DOHH2 (cell line): ENCODE measurements around the gene RLN3.

Experiments used
- EZH2phosphoT487 ChIP-seq: fragments of 200-600 bp; sonication (generic); IDR thresholded peaks from 2 replicates; pipeline ENCODE4 v1.6.1; 2017; ENCODE audit warnings: borderline replicate concordance, mild to moderate bottlenecking, antibody characterized with exemption, low read length, moderate library complexity, mixed read lengths
- TF ChIP-seq, protein P1 (sequence below): fragments of 200-600 bp; sonication (generic); IDR thresholded peaks from one replicate; pipeline ENCODE4 v1.5.1; 2014; ENCODE audit warnings: antibody characterized with exemption, mild to moderate bottlenecking, low read depth, low read length; ENCODE audit not compliant: poor library complexity, severe bottlenecking

- TF ChIP-seq, protein P1, sequence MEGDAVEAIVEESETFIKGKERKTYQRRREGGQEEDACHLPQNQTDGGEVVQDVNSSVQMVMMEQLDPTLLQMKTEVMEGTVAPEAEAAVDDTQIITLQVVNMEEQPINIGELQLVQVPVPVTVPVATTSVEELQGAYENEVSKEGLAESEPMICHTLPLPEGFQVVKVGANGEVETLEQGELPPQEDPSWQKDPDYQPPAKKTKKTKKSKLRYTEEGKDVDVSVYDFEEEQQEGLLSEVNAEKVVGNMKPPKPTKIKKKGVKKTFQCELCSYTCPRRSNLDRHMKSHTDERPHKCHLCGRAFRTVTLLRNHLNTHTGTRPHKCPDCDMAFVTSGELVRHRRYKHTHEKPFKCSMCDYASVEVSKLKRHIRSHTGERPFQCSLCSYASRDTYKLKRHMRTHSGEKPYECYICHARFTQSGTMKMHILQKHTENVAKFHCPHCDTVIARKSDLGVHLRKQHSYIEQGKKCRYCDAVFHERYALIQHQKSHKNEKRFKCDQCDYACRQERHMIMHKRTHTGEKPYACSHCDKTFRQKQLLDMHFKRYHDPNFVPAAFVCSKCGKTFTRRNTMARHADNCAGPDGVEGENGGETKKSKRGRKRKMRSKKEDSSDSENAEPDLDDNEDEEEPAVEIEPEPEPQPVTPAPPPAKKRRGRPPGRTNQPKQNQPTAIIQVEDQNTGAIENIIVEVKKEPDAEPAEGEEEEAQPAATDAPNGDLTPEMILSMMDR, result no peak
- no peak for TF ChIP-seq EZH2phosphoT487
Measured at GRCh38 chr19:14056741-14057356, 28.9 kb downstream of the RLN3 start.
